HG02623 (cell line): ENCODE measurements around the gene CROCC2.

Experiments
- ATAC-seq: cut with Tn5 transposase; IDR thresholded peaks from one replicate; pipeline ENCODE4 v1.9.1; 2021; ENCODE audit warnings: moderate library complexity; ENCODE audit not compliant: unreplicated experiment

The CROCC2 gene

GRCh38 chr2:240904216-240905175 lies 1.6 kb upstream of the CROCC2 start:
- ATAC-seq, result no peak

GRCh38 chr2:240905176-240905781 lies 857 bp upstream of the CROCC2 start:
- no peak for ATAC-seq

GRCh38 chr2:240906911-240907590 lies 915 bp downstream of the CROCC2 start:
- ATAC-seq, result no peak

- no peak for ATAC-seq
These were observed 3.3 kb downstream of the CROCC2 start for GRCh38 chr2:240909216-240909974.

- no peak for ATAC-seq
These were observed 5.6 kb downstream of the CROCC2 start for GRCh38 chr2:240911641-240912265.

GRCh38 chr2:240912878-240913809 lies 7.0 kb downstream of the CROCC2 start:
- no peak for ATAC-seq

- ATAC-seq, result no peak
These were observed 7.9 kb downstream of the CROCC2 start for GRCh38 chr2:240913810-240914644.

- no peak for ATAC-seq
These were observed 8.7 kb downstream of the CROCC2 start for GRCh38 chr2:240914645-240915525.

GRCh38 chr2:240915526-240916341 lies 9.6 kb downstream of the CROCC2 start:
- ATAC-seq, result no peak

- ATAC-seq, result no peak
These were observed 10.5 kb downstream of the CROCC2 start for GRCh38 chr2:240916571-240917008.

GRCh38 chr2:240917009-240917683 lies 11.0 kb downstream of the CROCC2 start:
- no peak for ATAC-seq

- ATAC-seq, result no peak
These were observed 11.6 kb downstream of the CROCC2 start for GRCh38 chr2:240917684-240918257.

GRCh38 chr2:240918258-240919091 lies 12.3 kb downstream of the CROCC2 start:
- ATAC-seq, result no peak

GRCh38 chr2:240919161-240919781 lies 13.1 kb downstream of the CROCC2 start:
- ATAC-seq, result no peak
